Measurements from ENCODE around the gene GLRA2.

Gene GLRA2
- long read RNA-seq, partial matches to known transcripts, result 0 of 1 reads
- long read RNA-seq, other reads (novel, unspliced or antisense), result 1 of 1 reads

DNA sequence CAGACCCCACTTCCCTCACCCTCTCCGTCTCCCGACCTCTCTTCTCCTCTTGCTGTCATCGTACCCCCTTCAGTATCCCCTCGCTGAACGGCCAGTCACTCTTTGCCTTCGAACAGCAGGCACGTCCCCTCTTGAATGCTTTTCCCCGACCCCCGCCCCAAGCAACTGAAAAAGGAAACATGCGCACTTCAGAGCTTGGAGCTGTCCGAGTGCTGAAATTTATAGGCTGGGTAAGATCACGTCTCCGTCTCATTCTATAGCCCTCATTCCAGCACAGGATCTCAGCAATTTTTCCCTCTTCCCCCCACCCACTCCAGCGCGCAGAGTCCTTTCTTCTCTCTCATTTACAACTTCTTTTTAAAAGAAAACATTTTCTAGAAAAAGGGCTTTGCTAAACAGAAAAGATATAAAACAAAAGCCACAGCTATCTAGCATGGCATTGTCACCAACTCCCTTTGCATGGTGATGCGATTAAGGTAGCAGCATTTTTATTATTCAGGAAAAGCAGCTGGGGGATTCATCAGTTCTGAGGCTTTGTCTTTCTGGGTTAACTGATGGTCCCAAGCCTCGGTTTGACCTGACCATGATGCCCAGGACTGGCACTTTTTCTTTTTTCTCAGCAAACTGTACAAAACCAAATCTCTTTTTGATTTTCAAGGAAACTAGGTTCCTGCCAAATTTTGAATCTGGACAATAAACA, at the start of gene GLRA2:
TSS of gene GLRA2 (plus strand) at position 247 of the 700 bp plus-strand sequence. CDS start 522 bp downstream, outside the sequence.
- no peak for DNase-seq (ENCODE audit: low read depth in 1 of 2, low spot score in 1 of 2)

DNA sequence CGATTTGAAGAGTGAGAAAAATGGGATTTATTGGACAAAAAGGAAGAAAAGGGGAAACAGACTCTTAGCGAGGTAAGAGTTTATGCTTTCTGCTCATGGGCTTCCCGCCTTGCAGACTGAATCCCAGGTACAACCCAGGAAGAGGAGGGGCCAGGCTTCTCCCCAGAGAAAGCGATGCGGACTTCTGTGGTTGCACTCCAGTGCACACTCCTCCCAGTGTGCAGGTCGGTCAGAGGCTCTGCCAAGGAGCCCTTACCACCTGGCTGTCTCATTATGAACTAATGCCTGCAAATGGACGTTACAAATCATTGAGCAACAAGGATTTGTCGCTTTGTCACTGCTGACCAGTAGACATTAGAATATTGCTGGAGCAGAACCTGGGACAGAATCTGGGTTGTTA, 39.9 kb upstream of the GLRA2 start:
- H3K27me3 ChIP-seq (ENCODE audit: insufficient read depth, poor library complexity, severe bottlenecking), result no peaks in the 10 kb centered on the region
- H3K4me3 ChIP-seq (replicated peaks; ENCODE audit: insufficient read depth, low read length), result no peak overlapping the region
- TF ChIP-seq CTCF (IDR thresholded peaks at IDR 0.05; ENCODE audit: insufficient read depth, low read length) (no peak), SPI1 (IDR thresholded peaks at IDR 0.05; ENCODE audit: borderline replicate concordance, low read depth) (no peak), GABPA (IDR thresholded peaks at IDR 0.05; ENCODE audit: low read depth) (no peak), POLR2AphosphoS5 (IDR thresholded peaks at IDR 0.05; ENCODE audit: low read depth) (no peak)
- TF ChIP-seq, protein P1, sequence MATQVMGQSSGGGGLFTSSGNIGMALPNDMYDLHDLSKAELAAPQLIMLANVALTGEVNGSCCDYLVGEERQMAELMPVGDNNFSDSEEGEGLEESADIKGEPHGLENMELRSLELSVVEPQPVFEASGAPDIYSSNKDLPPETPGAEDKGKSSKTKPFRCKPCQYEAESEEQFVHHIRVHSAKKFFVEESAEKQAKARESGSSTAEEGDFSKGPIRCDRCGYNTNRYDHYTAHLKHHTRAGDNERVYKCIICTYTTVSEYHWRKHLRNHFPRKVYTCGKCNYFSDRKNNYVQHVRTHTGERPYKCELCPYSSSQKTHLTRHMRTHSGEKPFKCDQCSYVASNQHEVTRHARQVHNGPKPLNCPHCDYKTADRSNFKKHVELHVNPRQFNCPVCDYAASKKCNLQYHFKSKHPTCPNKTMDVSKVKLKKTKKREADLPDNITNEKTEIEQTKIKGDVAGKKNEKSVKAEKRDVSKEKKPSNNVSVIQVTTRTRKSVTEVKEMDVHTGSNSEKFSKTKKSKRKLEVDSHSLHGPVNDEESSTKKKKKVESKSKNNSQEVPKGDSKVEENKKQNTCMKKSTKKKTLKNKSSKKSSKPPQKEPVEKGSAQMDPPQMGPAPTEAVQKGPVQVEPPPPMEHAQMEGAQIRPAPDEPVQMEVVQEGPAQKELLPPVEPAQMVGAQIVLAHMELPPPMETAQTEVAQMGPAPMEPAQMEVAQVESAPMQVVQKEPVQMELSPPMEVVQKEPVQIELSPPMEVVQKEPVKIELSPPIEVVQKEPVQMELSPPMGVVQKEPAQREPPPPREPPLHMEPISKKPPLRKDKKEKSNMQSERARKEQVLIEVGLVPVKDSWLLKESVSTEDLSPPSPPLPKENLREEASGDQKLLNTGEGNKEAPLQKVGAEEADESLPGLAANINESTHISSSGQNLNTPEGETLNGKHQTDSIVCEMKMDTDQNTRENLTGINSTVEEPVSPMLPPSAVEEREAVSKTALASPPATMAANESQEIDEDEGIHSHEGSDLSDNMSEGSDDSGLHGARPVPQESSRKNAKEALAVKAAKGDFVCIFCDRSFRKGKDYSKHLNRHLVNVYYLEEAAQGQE (IDR thresholded peaks at IDR 0.05; ENCODE audit: insufficient replicate concordance, low read depth), result no peak
- no peak for DNase-seq (ENCODE audit: low read depth in 1 of 2, low spot score in 1 of 2)
- no peak overlapping the region for H3K27ac ChIP-seq (replicated peaks)

More for the DNA sequence above, at the start of gene GLRA2:
- Histone ChIP-seq H3K27me3 (ENCODE audit: insufficient read depth, poor library complexity, severe bottlenecking) (no peaks in the 10 kb centered on the region), H3K27ac (replicated peaks) (no peak within 1 kb of the TSS), H3K4me3 (replicated peaks; ENCODE audit: insufficient read depth, low read length) (no peak within 1 kb of the TSS)
- TF ChIP-seq, protein P1 (IDR thresholded peaks at IDR 0.05; ENCODE audit: insufficient replicate concordance, low read depth), result peak; percentile 91
- TF ChIP-seq CTCF (IDR thresholded peaks at IDR 0.05; ENCODE audit: insufficient read depth, low read length), result no peak

DNA sequence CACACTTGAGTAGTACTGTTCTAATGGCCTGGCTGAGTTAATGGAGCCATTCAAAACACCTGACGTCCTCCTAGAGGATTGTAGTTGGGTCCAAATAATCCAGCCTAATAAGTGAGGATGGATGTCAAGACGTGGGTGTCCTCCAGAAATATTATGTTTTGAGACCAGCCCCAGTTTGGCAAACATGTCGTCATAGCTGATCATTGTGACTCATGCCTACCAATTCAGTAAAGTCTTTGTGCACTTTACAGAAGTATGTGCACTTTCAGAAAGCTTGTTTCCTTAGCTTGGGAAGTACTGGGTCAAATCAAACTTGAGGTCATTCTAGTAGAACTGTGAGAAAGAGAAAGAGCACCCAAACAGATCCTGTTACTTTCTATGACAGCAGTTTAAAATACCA, 37.6 kb upstream of the GLRA2 start:
- no peak for TF ChIP-seq GABPA (IDR thresholded peaks at IDR 0.05; ENCODE audit: low read depth)
- TF ChIP-seq, protein P1 (IDR thresholded peaks at IDR 0.05; ENCODE audit: insufficient replicate concordance, low read depth), result no peak
- no peak for TF ChIP-seq CTCF (IDR thresholded peaks at IDR 0.05; ENCODE audit: insufficient read depth, low read length)
- no peak for TF ChIP-seq SPI1 (IDR thresholded peaks at IDR 0.05; ENCODE audit: borderline replicate concordance, low read depth)
- TF ChIP-seq POLR2AphosphoS5 (IDR thresholded peaks at IDR 0.05; ENCODE audit: low read depth), result no peak
- Histone ChIP-seq H3K4me3 (replicated peaks; ENCODE audit: insufficient read depth, low read length) (no peak overlapping the region), H3K27me3 (ENCODE audit: insufficient read depth, poor library complexity, severe bottlenecking) (no peaks in the 10 kb centered on the region), H3K27ac (replicated peaks) (no peak overlapping the region)
- DNase-seq (ENCODE audit: low read depth in 1 of 2, low spot score in 1 of 2), result no peak

Data from HL-60 (cell line).